Erythroblast (primary cell): ENCODE data around the gene HSPA6.

Experiments
- GATA1 ChIP-seq: IDR thresholded peaks from 2 replicates; pipeline ENCODE4 v1.6.1; 2011; ENCODE audit warnings: low read depth, mild to moderate bottlenecking, control low read depth, low read length, moderate library complexity
- POLR2A ChIP-seq: IDR thresholded peaks from 2 replicates; pipeline ENCODE4 v1.6.1; 2011; ENCODE audit warnings: mild to moderate bottlenecking, low read length

- no peak for TF ChIP-seq POLR2A
- no peak for TF ChIP-seq GATA1
Measured at GRCh38 chr1:161505686-161506085, 18.7 kb upstream of the HSPA6 start.
